HG03159 (cell line): ENCODE data around the gene MS4A6E.

Experiments used
- ATAC-seq: cut with Tn5 transposase; IDR thresholded peaks from one replicate; pipeline ENCODE4 v1.9.1; 2021; ENCODE audit warnings: mild to moderate bottlenecking, moderate library complexity; ENCODE audit not compliant: unreplicated experiment

Gene MS4A6E

DNA sequence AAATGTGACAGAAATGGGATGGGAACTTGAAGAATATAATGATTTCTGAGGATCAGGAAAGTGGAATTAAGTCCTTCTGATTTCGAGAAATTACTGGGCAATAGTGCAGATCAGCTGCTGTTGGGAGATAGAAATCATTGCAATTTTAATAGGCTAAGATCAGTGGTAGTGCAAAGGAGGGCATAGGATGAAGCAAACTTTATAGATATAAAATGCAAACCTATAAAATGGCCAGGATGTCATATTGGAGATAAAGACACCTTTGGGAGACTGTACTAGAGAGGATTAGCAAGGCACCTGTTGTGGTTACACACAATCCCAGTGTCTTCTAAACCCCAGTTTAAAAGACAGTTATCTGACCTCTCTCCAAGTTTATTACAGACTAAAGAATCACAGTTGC lies 44.8 kb downstream of the MS4A6E start:
- no peak for ATAC-seq

DNA sequence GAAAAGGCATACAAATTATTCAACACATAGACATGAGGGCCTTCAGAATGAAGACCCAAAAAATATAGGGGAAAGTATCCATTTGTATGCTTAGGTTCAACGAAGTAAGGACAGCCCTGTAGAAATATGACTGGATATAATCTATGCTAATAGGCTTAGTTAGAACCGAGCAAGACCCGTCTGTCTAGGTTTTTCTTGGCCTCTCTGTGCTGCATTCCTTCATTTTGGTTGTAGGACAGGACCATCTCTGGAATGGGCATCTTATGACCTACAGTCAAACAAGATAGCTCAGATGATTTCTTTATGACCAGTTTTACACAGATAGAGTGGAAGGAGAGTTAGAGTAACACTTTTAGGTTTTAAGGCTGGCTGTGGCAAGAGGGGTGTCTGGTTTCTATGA lies 45.7 kb downstream of the MS4A6E start:
- ATAC-seq: no peak

DNA sequence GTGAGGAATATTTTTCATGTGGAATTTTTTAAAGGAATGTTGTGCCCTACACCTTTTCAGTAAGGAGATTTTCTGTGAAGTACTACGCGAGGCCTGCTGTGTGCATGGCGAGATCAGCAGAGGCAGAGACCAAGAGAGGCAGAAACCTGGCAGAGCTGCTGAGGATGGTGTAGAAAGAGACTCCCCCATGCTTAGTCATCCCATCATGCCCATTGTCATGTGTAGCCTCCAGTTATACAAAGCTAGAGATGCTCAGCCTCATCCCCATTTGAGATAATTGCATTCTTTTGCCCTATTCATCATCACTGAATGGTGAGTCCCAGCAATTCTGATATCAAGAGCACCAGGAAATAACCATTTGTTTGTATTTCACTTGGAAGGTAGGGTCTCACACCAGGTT lies 48.3 kb downstream of the MS4A6E start:
- ATAC-seq: no peak

DNA sequence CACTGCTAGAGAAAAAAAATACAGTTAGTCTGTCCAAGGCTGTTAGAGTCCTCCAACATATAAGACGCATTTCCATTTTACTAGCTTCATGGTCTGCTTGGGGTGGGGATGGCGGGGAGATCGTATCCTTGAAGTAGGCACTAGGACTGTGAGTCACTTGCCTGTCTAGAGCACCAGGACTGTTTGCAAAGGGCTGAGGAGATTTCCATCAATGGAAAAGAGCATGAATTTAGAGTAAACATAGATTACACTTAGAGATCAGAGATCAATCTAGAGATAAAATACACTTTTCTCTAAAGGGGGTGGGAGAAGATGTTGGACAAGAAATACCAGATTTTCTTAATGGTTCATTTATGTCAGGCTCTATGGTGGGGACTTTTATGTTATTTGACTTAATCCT lies 49.5 kb downstream of the MS4A6E start:
- ATAC-seq: no peak

GRCh38 chr11:60377401-60378136 lies 50.5 kb downstream of the MS4A6E start:
- peak; percentile 54 for ATAC-seq

- ATAC-seq: peak; percentile 90
Observed at GRCh38 chr11:60378354-60378753, 51.3 kb downstream of the MS4A6E start, which contains the start of gene MS4A7. Gene MS4A7, plus strand, starts transcription at chr11:60378532. Its CDS starts 4,610 bp downstream, at chr11:60383142.

- peak; percentile 89 for ATAC-seq
Observed at GRCh38 chr11:60389279-60389910, 62.3 kb downstream of the MS4A6E start.

DNA sequence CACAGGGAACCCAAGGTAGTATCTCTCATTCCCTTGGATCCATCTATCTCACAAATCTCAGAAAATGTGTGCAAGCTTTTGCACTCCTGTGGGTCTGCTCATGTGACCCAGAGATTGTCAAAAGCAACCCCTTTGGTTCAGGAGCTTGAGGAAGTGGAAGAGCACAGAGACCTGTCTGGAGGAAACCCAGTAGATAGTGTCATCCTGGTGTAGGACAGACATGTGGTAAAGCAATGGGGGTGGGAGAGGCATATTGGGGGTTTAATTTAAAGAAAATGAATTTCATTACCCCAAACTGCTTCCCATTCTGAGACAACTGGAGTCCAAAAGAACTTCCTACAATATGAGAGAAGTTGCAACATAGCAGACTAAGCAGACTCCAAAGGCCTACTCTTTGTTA lies 63.4 kb downstream of the MS4A6E start:
- no peak for ATAC-seq
